Parathyroid adenoma (tissue), 2 donors: Measurements from ENCODE around the gene SEC24D.

Experiments
- H2AFZ ChIP-seq: fragments of 300-600 bp; sonication (generic); one replicate; pipeline ENCODE4 v1.7.0; 2017; ENCODE audit warnings: antibody characterized with exemption, mild to moderate bottlenecking
- H3K27ac ChIP-seq: fragments of 300-600 bp; sonication (generic); one replicate; pipeline ENCODE4 v1.7.0; 2017
- H3K27me3 ChIP-seq: fragments of 300-600 bp; sonication (generic); one replicate; pipeline ENCODE4 v1.7.0; 2017; ENCODE audit warnings: low read length; ENCODE audit not compliant: control insufficient read depth, insufficient read depth
- H3K36me3 ChIP-seq: fragments of 300-600 bp; sonication (generic); one replicate; pipeline ENCODE4 v1.7.0; 2017; ENCODE audit warnings: low read length; ENCODE audit not compliant: control insufficient read depth, insufficient read depth
- H3K4me1 ChIP-seq: fragments of 300-600 bp; sonication (generic); one replicate; pipeline ENCODE4 v1.7.0; 2017; ENCODE audit warnings: control low read depth
- H3K4me2 ChIP-seq: fragments of 300-600 bp; sonication (generic); one replicate; pipeline ENCODE4 v1.7.0; 2017; ENCODE audit warnings: low read length
- H3K4me3 ChIP-seq: fragments of 300-600 bp; sonication (generic); one replicate; pipeline ENCODE4 v1.7.0; 2017; ENCODE audit warnings: low read depth, low read length
- H3K79me2 ChIP-seq: fragments of 300-600 bp; sonication (generic); one replicate; pipeline ENCODE4 v1.7.0; 2017; ENCODE audit warnings: control low read depth
- H3K9ac ChIP-seq: fragments of 300-600 bp; sonication (generic); one replicate; pipeline ENCODE4 v1.7.0; 2017; ENCODE audit warnings: mild to moderate bottlenecking
- H3K9me3 ChIP-seq: fragments of 300-600 bp; sonication (generic); one replicate; pipeline ENCODE4 v1.7.0; 2017; ENCODE audit warnings: low read length; ENCODE audit not compliant: control insufficient read depth
- CTCF ChIP-seq: fragments of 300-600 bp; sonication (generic); IDR thresholded peaks from one replicate; pipeline ENCODE4 v1.7.0; 2017; ENCODE audit warnings: antibody characterized with exemption, mild to moderate bottlenecking
- donor health status: primary hyperparathyroidism.

Gene SEC24D

DNA sequence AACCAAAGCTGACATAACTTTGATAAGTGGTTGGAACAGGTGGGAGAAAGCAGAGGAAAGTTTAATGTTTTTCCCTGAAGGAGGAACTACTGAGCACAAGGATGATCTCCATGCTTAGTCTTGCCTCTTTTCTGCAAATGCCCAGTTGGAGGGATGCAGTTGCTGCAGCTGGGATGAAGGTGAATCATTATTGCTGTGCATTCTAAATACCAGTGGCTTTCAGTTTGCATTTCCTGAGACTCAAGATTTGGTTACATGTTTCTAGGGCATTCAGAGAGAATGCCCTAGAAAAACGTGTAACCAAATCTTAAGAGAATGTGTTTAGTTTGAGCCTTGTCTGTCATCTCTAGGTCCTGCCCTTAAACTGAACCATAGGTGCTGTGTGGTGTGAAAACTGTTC, 108.6 kb downstream of the SEC24D start:
- no peak overlapping the region for H3K4me2 ChIP-seq
- H3K79me2 ChIP-seq = no peaks in the 10 kb centered on the region
- no peaks in the 10 kb centered on the region for H3K9me3 ChIP-seq
- H3K27ac ChIP-seq = no peak overlapping the region
- no peaks in the 10 kb centered on the region for H3K4me1 ChIP-seq
- H3K27me3 ChIP-seq = no peaks in the 10 kb centered on the region
- H3K4me3 ChIP-seq = no peak overlapping the region
- no peak for TF ChIP-seq CTCF
- no peak overlapping the region for H3K9ac ChIP-seq
- no peaks in the 10 kb centered on the region for H3K36me3 ChIP-seq
- H2AFZ ChIP-seq = no peak overlapping the region

DNA sequence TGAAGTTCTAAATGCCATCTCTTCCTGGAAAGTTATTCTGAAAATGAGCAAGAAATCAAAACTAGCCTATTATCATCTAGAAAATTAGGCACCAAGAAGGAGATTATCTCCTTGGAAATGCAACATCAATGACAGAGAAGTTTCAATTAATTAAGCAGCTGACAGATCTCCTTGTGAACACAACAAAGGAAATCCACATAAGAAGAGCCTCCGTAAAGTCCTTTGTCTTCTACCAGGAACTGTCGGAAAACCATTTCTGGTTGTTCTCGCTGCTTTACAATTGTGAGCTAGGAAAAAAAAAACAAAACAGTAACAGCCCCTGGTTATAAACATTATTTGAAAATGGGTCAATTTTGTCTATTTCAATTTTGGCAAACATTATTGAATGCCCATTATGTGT, 112.6 kb downstream of the SEC24D start:
- Histone ChIP-seq H3K36me3 (no peaks in the 10 kb centered on the region), H3K9me3 (no peaks in the 10 kb centered on the region), H3K4me2 (no peak overlapping the region), H3K9ac (no peak overlapping the region), H3K27me3 (no peaks in the 10 kb centered on the region), H3K4me3 (no peak overlapping the region), H3K79me2 (no peaks in the 10 kb centered on the region), H3K27ac (no peak overlapping the region), H3K4me1 (no peaks in the 10 kb centered on the region), H2AFZ (no peak overlapping the region)
- TF ChIP-seq CTCF = no peak

DNA sequence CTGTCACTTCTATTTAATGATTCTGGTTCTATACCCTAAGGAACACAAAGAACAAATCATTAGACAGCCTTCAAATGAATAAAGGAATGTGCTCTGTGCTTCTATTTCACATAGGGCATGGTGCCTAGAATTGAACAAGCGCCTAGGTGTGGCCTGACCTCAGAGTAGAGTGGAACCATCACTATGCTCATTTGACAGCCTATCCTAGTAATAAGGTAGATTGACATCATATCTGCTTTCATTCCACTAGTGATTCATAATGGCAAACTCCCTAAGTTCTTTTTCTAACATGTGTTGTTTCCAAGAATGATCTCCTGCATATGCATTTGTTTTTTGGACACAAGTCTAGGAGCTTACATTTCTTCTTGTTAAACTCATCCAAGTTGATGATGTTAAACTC, 114.2 kb downstream of the SEC24D start:
- Histone ChIP-seq H3K4me1 (no peaks in the 10 kb centered on the region), H2AFZ (no peak overlapping the region), H3K9me3 (no peaks in the 10 kb centered on the region), H3K36me3 (no peaks in the 10 kb centered on the region), H3K79me2 (no peaks in the 10 kb centered on the region), H3K4me3 (no peak overlapping the region), H3K27me3 (no peaks in the 10 kb centered on the region), H3K4me2 (no peak overlapping the region), H3K9ac (no peak overlapping the region), H3K27ac (no peak overlapping the region)
- TF ChIP-seq CTCF = no peak

DNA sequence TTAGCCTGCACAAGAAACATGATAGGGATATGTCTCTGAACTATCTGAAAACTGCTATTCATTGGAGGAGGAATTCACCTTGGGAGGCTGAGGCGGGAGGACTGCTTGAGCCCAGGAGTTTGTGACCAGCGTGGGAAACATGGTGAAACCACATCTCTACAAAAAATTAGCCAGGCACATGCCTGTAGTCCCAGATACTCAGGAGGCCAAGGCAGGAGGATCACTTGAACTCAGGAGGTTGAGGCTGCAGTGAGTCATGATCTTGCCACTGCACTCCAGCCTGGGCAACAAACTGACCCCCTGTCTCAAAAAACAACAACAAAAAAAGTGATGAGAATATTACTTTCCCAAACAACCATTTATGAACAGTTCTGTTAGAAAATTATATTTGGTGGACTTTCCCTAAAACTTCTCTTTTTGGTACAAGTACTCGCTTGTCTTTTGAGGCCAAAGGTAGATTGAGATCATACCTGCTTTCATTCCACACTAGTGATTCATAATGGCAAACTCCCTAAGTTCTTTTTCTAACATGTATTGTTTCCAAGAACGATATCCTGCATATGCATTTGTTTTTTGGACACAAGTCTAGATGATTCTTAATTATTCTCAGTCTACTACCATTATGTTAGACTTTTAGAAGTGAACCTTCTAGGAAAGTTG, 117.3 kb downstream of the SEC24D start:
- H3K4me2 ChIP-seq = no peak overlapping the region
- no peaks in the 10 kb centered on the region for H3K36me3 ChIP-seq
- no peaks in the 10 kb centered on the region for H3K27me3 ChIP-seq
- H3K4me3 ChIP-seq = no peak overlapping the region
- no peak overlapping the region for H3K27ac ChIP-seq
- H3K4me1 ChIP-seq = no peaks in the 10 kb centered on the region
- no peak overlapping the region for H3K9ac ChIP-seq
- H3K9me3 ChIP-seq = no peaks in the 10 kb centered on the region
- no peaks in the 10 kb centered on the region for H3K79me2 ChIP-seq
- no peak overlapping the region for H2AFZ ChIP-seq
- no peak for TF ChIP-seq CTCF

GRCh38 chr4:118716304-118716703, 119.6 kb downstream of the SEC24D start:
- H3K4me2 ChIP-seq = no peak overlapping the region
- no peaks in the 10 kb centered on the region for H3K27me3 ChIP-seq
- H3K9me3 ChIP-seq = no peaks in the 10 kb centered on the region
- H3K9ac ChIP-seq = no peak overlapping the region
- no peaks in the 10 kb centered on the region for H3K36me3 ChIP-seq
- H3K4me1 ChIP-seq = no peaks in the 10 kb centered on the region
- no peak overlapping the region for H3K4me3 ChIP-seq
- H3K27ac ChIP-seq = no peak overlapping the region
- no peaks in the 10 kb centered on the region for H3K79me2 ChIP-seq
- no peak overlapping the region for H2AFZ ChIP-seq
- no peak for TF ChIP-seq CTCF
